HuH-7 (cell line): ENCODE data around the gene FTCD.
"Not testable (repeated sequence)": the region's sequence is repeated elsewhere in the genome, so short reads cannot be mapped to it uniquely, and the experiment has no call there.

Source experiments
- DNase-seq: peaks from one replicate; pipeline ENCODE4 v3.0.0; 2011; ENCODE audit warnings: low spot score

FTCD gene

GRCh38 chr21:46171996-46172862, 16.9 kb upstream of the FTCD start:
- no peak for DNase-seq

GRCh38 chr21:46171585-46171984, 16.2 kb upstream of the FTCD start:
- no peak for DNase-seq

GRCh38 chr21:46170436-46171193, 15.2 kb upstream of the FTCD start:
- DNase-seq: not testable (repeated sequence)

- no peak for DNase-seq
Observed at GRCh38 chr21:46168659-46169386, 13.4 kb upstream of the FTCD start.

GRCh38 chr21:46168238-46168637, 12.9 kb upstream of the FTCD start:
- DNase-seq: no peak

GRCh38 chr21:46165098-46165497, 9.7 kb upstream of the FTCD start:
- no peak for DNase-seq

GRCh38 chr21:46163380-46163779, 8.0 kb upstream of the FTCD start:
- no peak for DNase-seq

- no peak for DNase-seq
Observed at GRCh38 chr21:46161633-46162592, 6.5 kb upstream of the FTCD start.

- no peak for DNase-seq
Observed at GRCh38 chr21:46160907-46161632, 5.7 kb upstream of the FTCD start.

- DNase-seq: no peak
Observed at GRCh38 chr21:46160657-46160906, 5.2 kb upstream of the FTCD start.

- no peak for DNase-seq
Observed at GRCh38 chr21:46159841-46160656, 4.7 kb upstream of the FTCD start.

- no peak for DNase-seq
Observed at GRCh38 chr21:46159390-46159789, 4.0 kb upstream of the FTCD start.

GRCh38 chr21:46158666-46159300, 3.4 kb upstream of the FTCD start:
- DNase-seq: no peak

- no peak for DNase-seq
Observed at GRCh38 chr21:46157987-46158451, 2.6 kb upstream of the FTCD start.

- no peak for DNase-seq
Observed at GRCh38 chr21:46157396-46157986, 2.1 kb upstream of the FTCD start.

GRCh38 chr21:46156678-46157077, 1.3 kb upstream of the FTCD start:
- DNase-seq: no peak

- no peak for DNase-seq
Observed at GRCh38 chr21:46156378-46156645, 933 bp upstream of the FTCD start.

GRCh38 chr21:46154955-46155513, 345 bp downstream of the FTCD start:
- DNase-seq: no peak
